ENCODE measurements around the gene DAAM2.

Gene DAAM2

GRCh38 chr6:39904946-39905639 is 112.9 kb downstream of the DAAM2 start:
- no peak for TF ChIP-seq CTCF (IDR thresholded peaks at IDR 0.05; ENCODE audit: low read depth, low read length)
- H3K4me3 ChIP-seq (replicated peaks in 1 of 2; ENCODE audit: low read depth in 2 of 2, low read length in 2 of 2): no peak overlapping the region
- no peak for DNase-seq (ENCODE audit: low read depth in 2 of 2)

GRCh38 chr6:39905640-39905975 is 113.4 kb downstream of the DAAM2 start:
- H3K4me3 ChIP-seq (replicated peaks in 1 of 2; ENCODE audit: low read depth in 2 of 2, low read length in 2 of 2): no peak overlapping the region
- no peak for TF ChIP-seq CTCF (IDR thresholded peaks at IDR 0.05; ENCODE audit: low read depth, low read length)
- no peak for DNase-seq (ENCODE audit: low read depth in 2 of 2)

- TF ChIP-seq CTCF (IDR thresholded peaks at IDR 0.05; ENCODE audit: low read depth, low read length): no peak
- no peak for DNase-seq (ENCODE audit: low read depth in 2 of 2)
- no peak overlapping the region for H3K4me3 ChIP-seq (replicated peaks in 1 of 2; ENCODE audit: low read depth in 2 of 2, low read length in 2 of 2)
Observed at GRCh38 chr6:39906318-39906761, 114.2 kb downstream of the DAAM2 start.

GRCh38 chr6:39907871-39908575 is 115.8 kb downstream of the DAAM2 start:
- no peak for TF ChIP-seq CTCF (IDR thresholded peaks at IDR 0.05; ENCODE audit: low read depth, low read length)
- no peak for DNase-seq (ENCODE audit: low read depth in 2 of 2)
- H3K4me3 ChIP-seq (replicated peaks in 1 of 2; ENCODE audit: low read depth in 2 of 2, low read length in 2 of 2): no peak overlapping the region

GRCh38 chr6:39908838-39909583 is 116.8 kb downstream of the DAAM2 start:
- no peak for DNase-seq (ENCODE audit: low read depth in 2 of 2)
- no peak for TF ChIP-seq CTCF (IDR thresholded peaks at IDR 0.05; ENCODE audit: low read depth, low read length)
- H3K4me3 ChIP-seq (replicated peaks in 1 of 2; ENCODE audit: low read depth in 2 of 2, low read length in 2 of 2): no peak overlapping the region

GRCh38 chr6:39909701-39910100 is 117.5 kb downstream of the DAAM2 start:
- H3K4me3 ChIP-seq (replicated peaks in 1 of 2; ENCODE audit: low read depth in 2 of 2, low read length in 2 of 2): no peak overlapping the region
- no peak for TF ChIP-seq CTCF (IDR thresholded peaks at IDR 0.05; ENCODE audit: low read depth, low read length)
- no peak for DNase-seq (ENCODE audit: low read depth in 2 of 2)
